A549 treated with dexamethasone at 1 μM for 4 hours (cell line): ENCODE results near the gene SLC35C1. TPM values are rescaled to one million over a fixed set of nuclear protein-coding genes. Genes with fewer than 3 reads are reported as not detected.

Source experiments
- total RNA-seq: library from RNA; stranded (reverse); fragments of 200-300 nt; extraction: Qiagen RNA extraction; gene quantifications from 5 replicates; pipeline ENCODE4 v1.2.3, GENCODE V29; 2022

SLC35C1 gene
- 25.6 to 35.2 TPM (median 31.6 TPM) in 5 replicates for total RNA-seq

DNA sequence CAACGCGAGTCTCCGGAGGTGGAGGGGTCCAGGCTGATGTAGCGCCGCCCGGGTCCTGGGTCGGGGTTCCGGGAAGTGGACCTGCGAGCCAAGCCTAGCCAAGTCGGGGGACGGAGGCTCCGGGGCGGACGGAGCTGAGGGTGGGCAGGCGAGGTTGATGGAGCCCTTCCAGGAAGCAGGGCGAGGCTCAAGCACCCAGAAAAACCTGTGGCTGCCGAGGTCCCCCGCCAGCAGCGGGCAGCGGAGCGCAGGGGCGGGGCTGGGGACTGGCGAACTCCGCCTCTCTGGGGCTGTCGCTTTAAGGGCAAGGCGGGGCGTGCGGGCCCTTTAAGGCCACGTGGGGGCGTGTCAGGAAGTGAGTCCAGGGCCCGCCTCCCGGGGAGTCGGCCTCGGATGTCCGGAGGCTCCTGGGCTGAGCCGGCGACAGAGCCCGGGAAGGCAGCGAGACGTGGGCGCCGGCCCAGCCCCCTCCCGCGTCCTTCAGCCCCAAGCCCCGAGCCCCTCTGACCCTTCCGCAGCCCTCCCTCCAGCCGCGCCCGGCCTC is at the start of gene SLC35C1:
TSS of gene SLC35C1 (plus strand) at position 389 of the 544 bp plus-strand sequence. CDS start 653 bp downstream, outside the sequence.

DNA sequence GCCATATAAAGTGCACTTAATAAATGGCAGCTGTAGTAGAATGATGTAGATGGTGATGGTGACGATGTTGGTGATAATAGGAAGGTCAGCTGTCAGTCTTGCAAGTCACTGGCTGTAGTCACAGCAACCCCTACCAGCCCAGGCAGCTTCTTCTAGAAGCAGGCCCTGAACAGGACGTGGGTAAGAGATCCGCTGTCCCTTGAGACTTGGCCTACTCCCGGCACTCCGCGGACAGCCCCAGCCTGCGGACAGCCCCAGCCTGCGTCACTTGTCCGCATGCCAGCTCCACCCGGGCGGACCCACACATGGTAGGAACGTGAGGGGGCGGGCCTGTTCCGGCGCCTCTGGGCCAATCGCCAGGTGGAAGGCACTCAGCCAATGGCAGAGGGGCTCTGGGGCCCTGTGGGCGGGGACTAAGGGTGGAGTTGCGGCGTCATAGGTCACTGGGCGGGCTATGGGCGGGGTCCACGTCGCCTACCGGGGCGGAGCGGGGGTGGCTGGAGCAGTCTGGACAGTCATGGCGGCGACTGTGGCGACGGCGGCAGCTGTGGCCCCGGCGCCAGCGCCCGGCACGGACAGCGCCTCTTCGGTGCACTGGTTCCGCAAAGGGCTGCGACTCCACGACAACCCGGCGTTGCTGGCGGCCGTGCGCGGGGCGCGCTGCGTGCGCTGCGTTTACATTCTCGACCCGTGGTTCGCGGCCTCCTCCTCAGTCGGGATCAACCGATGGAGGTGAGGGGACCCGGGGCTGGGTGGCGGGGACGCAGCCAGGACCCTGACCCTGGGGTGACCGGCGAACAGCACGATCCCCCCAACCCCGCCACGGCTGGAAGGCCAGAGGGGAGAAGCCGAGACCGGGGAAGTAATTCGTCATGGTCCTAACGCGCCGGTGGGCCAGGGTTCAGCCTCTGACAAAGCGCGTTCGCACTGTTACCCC is 42.3 kb downstream of the SLC35C1 start, which contains the start of gene CRY2:
TSS of gene CRY2 (plus strand) at position 502 of the 937 bp plus-strand sequence. CDS start at position 518, 16 bp downstream.

Other genes starting within 250 kb of the SLC35C1 start
- 1.3 to 2.0 TPM (median 1.6 TPM) in 5 replicates for gene CHST1, start 139.5 kb upstream of the SLC35C1 start, total RNA-seq
- gene CRY2, start 42.3 kb downstream of the SLC35C1 start, total RNA-seq = 3.7 to 5.8 TPM (median 4.9 TPM) in 5 replicates
- 5.4 to 8.1 TPM (median 6.6 TPM) in 5 replicates for gene MAPK8IP1, start 80.5 kb downstream of the SLC35C1 start, total RNA-seq
- 0.34 to 0.98 TPM (median 0.46 TPM) in 4 of 5 replicates, not detected in the other for gene FREY1, start 102.1 kb downstream of the SLC35C1 start, total RNA-seq
- gene PEX16, start 112.7 kb downstream of the SLC35C1 start, total RNA-seq = 16.7 to 18.6 TPM (median 17.5 TPM) in 5 replicates
- 1.7 to 2.8 TPM (median 2.6 TPM) in 5 replicates for gene LARGE2, start 117.5 kb downstream of the SLC35C1 start, total RNA-seq